GM18868 (cell line): ENCODE data around the gene ZNF536.

Experiments used
- ATAC-seq: cut with Tn5 transposase; IDR thresholded peaks from one replicate; pipeline ENCODE4 v1.9.1; 2021; ENCODE audit warnings: mild to moderate bottlenecking, moderate library complexity; ENCODE audit not compliant: unreplicated experiment

The ZNF536 gene

GRCh38 chr19:30361721-30362120 is 10.5 kb upstream of the ZNF536 start:
- no peak for ATAC-seq

DNA sequence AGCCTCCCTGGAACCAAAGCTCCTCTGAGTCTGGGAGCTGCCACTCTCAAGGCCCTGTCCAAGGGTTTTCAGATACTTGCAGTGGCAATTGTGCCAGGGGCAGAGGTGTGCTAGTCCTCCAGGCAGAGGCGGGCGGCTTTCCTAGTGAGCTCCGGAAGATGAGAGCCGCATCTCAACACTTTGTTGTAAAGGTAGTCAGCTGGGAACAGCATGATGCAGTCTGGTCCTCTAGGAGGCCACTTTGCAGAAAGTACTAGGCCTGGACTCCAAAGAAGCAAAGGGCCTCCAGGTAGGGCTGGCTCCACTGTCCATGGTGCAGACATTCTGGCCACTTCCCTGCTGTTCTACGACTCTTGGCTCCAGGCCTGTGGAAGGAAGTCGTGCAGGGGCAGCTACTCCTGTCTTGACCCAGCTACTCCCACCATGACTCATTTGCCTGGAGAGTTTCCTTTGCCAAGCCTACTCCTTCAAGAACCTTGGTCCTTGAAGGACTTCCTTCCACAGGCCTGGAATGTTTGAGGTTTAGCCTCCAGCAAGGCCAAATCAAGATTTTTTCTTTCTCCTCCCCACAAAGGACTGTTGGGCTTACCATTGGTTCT is 9.9 kb upstream of the ZNF536 start:
- no peak for ATAC-seq

DNA sequence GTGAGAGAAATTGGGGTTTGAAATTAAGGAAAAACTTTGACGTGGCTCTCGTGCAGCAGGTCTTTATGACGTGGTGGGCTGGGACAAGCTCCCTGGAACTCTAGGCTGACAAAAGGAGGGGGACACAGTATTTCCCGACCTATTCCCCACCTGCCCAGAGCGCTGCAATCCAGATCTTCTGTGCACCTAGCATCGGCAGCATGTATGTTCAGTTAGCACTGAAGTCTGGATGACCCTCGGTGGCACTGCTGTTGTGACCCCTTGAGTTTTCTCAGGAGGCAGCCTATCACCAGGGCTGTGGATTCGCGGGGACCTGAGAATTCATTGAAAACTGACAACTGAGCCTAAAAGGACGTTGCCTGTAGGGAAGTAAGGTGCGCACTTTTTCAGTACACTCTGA is 9.1 kb upstream of the ZNF536 start:
- no peak for ATAC-seq

DNA sequence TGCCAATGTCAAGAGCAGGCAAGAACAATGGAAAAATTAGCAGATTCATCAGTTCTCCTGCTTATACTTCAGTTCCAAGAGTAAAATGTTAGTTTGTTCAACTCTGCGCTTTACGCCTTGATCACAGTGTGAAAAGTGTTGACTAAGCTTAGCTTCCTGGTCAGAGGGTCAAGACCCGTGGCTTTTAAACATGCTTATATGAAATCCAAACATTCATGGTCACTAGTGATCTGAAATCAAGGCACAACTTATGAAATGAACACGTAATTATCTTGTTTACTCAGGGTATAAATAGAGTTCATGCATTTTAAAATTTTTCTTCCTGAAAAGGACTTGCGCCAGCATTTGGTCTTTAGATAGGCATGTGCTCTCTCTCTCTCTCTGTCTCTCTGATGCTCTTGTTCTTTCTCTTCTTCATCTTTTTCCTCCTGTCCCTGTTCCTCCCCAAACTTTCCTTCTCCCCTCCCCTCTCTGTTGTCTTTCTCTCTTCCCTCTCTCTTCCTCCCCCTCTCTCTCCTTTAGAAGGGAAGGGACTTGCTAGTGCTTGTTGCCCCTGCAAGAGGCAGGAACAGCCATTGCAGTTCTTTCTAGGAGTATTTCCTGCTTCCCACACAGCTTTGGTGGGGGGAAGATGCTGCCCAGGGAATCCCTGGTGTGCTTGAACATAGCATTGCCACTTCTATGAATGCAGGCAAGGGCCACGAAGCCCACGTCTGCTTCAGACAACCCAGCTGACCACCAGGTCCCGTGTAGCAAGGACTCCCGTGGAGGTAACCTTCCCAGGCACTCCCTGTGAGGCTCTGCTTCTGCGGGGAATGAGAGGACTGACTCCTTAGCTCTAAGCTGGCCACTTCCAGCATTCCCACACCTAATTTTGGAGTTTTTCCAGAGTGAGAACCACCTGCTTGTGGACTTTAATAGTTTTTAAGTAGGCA is 7.1 kb upstream of the ZNF536 start:
- no peak for ATAC-seq

- no peak for ATAC-seq
Observed at GRCh38 chr19:30366282-30366681, 5.9 kb upstream of the ZNF536 start.

DNA sequence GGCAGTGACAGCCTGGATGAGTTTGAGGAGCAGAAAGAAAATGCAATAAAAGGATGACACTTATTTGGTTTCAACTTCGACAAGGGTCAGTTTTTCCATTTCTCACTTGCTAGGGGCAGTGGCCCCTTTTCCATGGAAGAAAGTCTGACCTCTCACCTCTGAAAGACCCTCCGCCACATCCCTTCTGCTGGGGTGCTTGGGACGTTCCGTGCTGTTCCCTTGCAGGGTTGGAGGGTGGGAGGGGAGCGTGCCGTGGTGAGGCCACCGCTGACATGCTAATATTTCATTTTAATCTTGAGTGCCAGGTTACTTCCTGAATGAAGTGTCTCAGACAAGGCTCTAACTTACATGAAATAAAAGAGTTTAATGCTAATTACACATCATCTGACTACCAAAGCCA is 5.2 kb upstream of the ZNF536 start:
- no peak for ATAC-seq

DNA sequence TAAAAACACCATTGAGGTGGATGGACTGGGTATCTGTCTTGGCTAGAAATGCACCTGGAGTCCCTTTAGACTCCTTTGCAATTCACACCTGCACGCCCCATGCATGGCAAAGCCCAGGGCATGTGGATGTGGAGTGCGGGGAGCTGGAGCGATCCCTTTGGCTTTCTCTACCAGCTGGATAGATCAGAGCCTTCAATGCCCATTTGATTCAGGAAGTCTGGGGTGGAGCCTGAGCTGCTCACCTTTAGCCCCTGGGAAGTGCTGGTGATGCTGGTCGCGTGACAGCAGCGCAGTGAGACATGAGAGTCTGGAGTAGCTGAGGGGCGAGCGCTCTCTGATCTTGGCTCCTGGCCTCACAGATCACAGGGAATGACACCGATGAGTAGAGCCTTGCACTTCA is 4.8 kb upstream of the ZNF536 start:
- no peak for ATAC-seq

DNA sequence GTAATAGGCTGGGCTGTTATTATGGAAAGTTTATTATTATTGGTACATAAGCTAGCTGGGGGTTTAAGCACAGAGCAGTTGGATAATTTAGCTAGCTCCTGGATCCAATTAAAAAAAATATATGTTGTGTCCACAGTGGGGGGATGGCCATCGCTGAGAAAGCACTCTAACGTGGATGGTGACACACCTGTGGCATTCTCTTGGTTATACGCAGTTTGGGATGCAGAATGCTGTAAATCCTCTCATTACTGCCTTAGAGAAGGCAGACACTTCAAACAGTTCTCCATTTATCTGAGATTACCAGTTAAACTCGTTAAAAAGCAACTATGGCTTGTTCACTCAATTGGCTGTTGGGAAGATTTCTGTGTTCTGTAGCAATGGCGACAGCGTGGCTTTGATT is 2.4 kb upstream of the ZNF536 start:
- no peak for ATAC-seq

- no peak for ATAC-seq
Observed at GRCh38 chr19:30371161-30371836, 885 bp upstream of the ZNF536 start.

DNA sequence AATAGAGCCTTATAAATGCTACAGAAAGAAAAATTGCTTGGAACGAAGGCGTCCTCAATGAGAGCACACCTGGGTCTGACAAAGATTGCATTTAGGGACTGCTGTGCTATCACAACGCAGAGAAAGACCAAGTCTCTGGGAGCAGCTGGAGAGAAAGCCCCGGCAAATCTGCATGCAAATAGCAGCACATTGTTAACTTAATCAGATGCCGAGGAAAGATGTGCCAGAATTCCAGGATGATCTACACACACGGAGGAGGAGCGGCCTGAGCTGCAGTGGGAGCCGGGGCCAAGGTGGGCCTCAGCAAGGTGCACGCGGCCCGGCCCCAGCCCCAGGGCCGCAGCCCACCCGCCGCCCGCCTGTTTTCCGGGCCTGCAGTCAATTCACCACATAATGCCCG is 1.4 kb downstream of the ZNF536 start:
- ATAC-seq: no peak

DNA sequence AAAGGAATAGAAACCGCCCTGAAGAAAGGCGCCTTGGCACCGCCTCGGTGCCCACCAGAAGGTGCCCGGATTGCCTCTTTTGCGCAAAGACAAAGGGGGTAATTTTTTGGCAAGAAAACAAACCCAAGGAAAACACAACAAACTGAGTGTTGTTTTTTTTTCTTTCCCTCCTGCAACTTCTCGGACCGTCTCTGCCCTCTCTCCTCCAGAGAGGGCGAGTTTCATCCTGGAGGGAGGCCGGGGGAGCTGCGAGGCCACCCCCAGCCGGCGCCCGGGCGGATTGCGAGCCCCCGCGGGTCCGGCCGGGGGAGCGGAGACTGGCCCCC is 2.3 kb downstream of the ZNF536 start:
- no peak for ATAC-seq

DNA sequence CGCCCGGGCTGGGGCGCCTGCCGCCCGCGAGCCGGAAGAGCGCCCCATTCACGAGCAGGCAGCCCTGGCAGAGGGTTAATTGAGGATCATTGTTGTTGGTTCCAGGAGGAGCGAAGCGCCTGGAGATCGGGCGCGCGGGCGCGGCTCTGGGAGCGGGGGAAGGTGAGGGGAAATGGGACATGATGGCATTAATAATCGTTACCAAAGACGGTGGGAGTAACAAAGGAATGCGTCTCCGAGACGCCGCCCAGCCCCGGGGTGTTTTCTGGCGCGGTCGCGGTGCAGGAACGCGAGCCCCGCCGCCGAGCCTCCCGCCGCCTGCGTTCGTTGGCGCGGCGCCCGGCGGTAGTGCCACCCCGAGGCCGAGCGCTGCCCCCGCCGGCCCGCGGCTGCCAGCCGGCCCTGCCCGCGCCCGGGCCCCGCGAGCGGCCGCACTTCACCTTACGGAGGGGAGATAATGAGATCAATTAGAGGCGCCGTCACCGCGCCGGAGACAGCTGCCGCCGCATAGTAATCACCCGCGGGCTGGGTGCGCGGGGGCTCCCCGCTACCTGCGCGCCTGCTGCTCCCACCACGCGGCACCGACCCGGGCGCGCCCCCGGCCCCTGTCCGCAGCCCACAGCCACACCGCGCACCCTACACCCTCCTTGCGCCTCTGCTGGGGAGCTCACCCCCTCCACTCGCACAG is 2.8 kb downstream of the ZNF536 start:
- no peak for ATAC-seq

DNA sequence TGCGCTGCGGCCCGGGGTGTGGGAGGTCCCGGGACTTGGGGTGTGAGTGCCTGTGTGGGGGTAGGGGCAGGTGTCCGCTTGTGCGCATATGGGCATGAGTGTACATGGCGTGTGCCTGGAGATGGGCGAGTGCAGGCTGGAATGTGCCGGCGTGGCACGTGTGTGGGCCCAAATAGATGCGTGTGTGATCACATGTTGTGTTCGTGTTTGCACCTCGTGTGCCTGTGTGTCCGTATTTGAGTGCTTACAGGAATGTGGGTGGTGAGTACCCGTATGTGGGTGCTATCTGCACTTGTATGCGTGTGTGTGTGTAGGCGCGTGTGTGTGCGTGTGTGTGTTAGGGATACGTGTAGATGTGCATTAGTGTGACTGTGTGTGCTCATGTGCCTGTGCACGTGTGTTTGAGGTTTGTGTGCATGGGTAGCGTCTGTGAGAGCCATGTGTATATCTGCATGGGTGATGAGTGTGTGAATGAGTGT is 3.4 kb downstream of the ZNF536 start:
- ATAC-seq: no peak

DNA sequence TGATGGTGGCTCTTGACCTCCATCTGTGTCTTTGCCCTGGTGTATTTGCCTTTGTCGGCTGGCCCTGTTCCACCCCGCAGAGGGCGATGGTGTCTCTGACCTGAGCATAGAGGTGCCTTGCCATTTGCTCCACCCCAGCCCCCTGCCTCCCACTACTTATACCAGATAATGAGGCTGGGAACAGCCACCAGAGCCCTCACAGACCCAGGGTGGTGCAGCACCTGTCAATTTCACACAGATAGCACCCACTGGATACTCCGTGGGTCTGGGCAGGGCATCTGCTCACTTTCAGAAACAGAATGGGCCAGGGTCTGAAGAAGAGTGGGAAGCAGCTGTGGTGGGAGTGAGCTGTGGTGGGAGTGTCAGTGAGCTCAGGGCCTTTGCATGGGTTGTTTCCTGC is 4.1 kb downstream of the ZNF536 start:
- no peak for ATAC-seq

- no peak for ATAC-seq
Observed at GRCh38 chr19:30376826-30377425, 4.7 kb downstream of the ZNF536 start.

- ATAC-seq: no peak
Observed at GRCh38 chr19:30378701-30379100, 6.5 kb downstream of the ZNF536 start.

- ATAC-seq: no peak
Observed at GRCh38 chr19:30379841-30380610, 7.8 kb downstream of the ZNF536 start.

DNA sequence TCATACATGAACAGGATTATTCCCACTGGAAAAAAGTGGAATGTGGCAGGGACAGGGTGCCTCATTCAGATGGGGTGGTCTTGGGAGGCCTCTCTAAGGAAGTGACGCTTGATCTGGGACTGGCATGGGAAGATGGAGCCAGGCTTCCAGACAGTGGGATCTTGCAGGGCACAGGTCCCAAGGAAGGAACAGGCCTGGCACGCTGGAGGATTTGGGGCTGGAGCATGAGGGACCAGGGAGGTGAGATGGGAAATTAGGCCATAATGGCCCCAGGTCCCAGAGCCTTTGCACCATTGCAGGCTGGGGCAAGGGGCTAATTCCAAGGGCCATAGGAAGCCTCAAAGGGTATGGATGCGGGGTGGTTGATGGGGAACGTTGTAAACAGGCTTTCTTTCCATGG is 9.2 kb downstream of the ZNF536 start:
- no peak for ATAC-seq

DNA sequence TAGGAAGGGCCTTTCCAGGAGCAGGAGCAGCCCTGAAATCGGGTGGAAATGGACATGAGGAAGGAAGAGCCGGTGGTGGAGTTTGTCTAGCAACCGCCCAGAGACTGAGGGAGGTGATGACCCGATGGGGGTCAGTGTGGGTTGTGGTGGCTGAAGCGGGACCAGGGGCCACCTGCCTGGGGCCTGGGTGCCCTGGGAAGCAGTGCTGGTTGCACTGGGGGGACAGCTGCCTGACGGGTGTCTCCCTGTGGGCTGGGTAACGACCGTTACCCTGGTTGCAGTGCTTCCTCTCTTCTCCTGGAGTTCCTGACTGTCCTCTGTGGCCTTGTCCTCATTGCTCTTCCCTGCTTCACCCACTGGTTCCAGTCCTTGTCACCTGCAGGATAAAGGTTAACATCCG is 13.0 kb downstream of the ZNF536 start:
- ATAC-seq: no peak

GRCh38 chr19:30385666-30386065 is 13.5 kb downstream of the ZNF536 start:
- ATAC-seq: no peak
